ENCODE data around the gene MYLK. TPM values are rescaled to one million over a fixed set of nuclear protein-coding genes. Genes with fewer than 3 reads are reported as not detected.
"Not testable (repeated sequence)": the region's sequence is repeated elsewhere in the genome, so short reads cannot be mapped to it uniquely, and the experiment has no call there.

Gene MYLK
- total RNA-seq, 1 experiment from 2014 or later: 52.7 TPM

GRCh38 chr3:123750659-123751420 is 133.3 kb downstream of the MYLK start:
- DNase-seq (ENCODE audit: low read depth): peak; percentile 88

GRCh38 chr3:123750209-123750608 is 133.9 kb downstream of the MYLK start:
- DNase-seq (ENCODE audit: low read depth): no peak

GRCh38 chr3:123749711-123750110 is 134.4 kb downstream of the MYLK start:
- peak; percentile 38 for DNase-seq (ENCODE audit: low read depth)

GRCh38 chr3:123745184-123745855 is 138.8 kb downstream of the MYLK start:
- no peak for DNase-seq (ENCODE audit: low read depth)

GRCh38 chr3:123744064-123744463 is 140.1 kb downstream of the MYLK start:
- DNase-seq (ENCODE audit: low read depth): no peak

- DNase-seq (ENCODE audit: low read depth): no peak
Observed at GRCh38 chr3:123743121-123743520, 141.0 kb downstream of the MYLK start.

GRCh38 chr3:123741041-123741511 is 143.1 kb downstream of the MYLK start:
- no peak for DNase-seq (ENCODE audit: low read depth)

GRCh38 chr3:123740391-123740822 is 143.7 kb downstream of the MYLK start:
- no peak for DNase-seq (ENCODE audit: low read depth)

GRCh38 chr3:123739754-123740153 is 144.4 kb downstream of the MYLK start:
- peak; percentile 79 for DNase-seq (ENCODE audit: low read depth)

- no peak for DNase-seq (ENCODE audit: low read depth)
Observed at GRCh38 chr3:123739106-123739505, 145.0 kb downstream of the MYLK start.

- not testable (repeated sequence) for DNase-seq (ENCODE audit: low read depth)
Observed at GRCh38 chr3:123738522-123738921, 145.6 kb downstream of the MYLK start.

GRCh38 chr3:123737168-123737567 is 147.0 kb downstream of the MYLK start:
- DNase-seq (ENCODE audit: low read depth): no peak

- no peak for DNase-seq (ENCODE audit: low read depth)
Observed at GRCh38 chr3:123735456-123735855, 148.7 kb downstream of the MYLK start.

GRCh38 chr3:123734527-123734902 is 149.6 kb downstream of the MYLK start:
- DNase-seq (ENCODE audit: low read depth): no peak

GRCh38 chr3:123733805-123734526 is 150.2 kb downstream of the MYLK start:
- peak; percentile 90 for DNase-seq (ENCODE audit: low read depth)

GRCh38 chr3:123733341-123733740 is 150.8 kb downstream of the MYLK start:
- peak; percentile 42 for DNase-seq (ENCODE audit: low read depth)

GRCh38 chr3:123732447-123732846 is 151.7 kb downstream of the MYLK start:
- DNase-seq (ENCODE audit: low read depth): peak; percentile 96

- DNase-seq (ENCODE audit: low read depth): no peak
Observed at GRCh38 chr3:123730829-123731228, 153.3 kb downstream of the MYLK start.

GRCh38 chr3:123728991-123729390 is 155.1 kb downstream of the MYLK start:
- no peak for DNase-seq (ENCODE audit: low read depth)

GRCh38 chr3:123728014-123728413 is 156.1 kb downstream of the MYLK start:
- no peak for DNase-seq (ENCODE audit: low read depth)

- DNase-seq (ENCODE audit: low read depth): no peak
Observed at GRCh38 chr3:123725652-123726400, 158.3 kb downstream of the MYLK start.

GRCh38 chr3:123724306-123724705 is 159.8 kb downstream of the MYLK start:
- peak; percentile 27 for DNase-seq (ENCODE audit: low read depth)
